Large intestine (tissue), 3 donors: ENCODE results near the gene CNTFR. TPM values are rescaled to one million over a fixed set of nuclear protein-coding genes. Genes with fewer than 3 reads are reported as not detected.

Experiments used
- DNase-seq, 2 donors: peaks; one replicate each; pipeline versions ENCODE4 v3.0.0 to v3.0.0-alpha.2; 2013
- H3K27ac ChIP-seq: one replicate; pipeline ENCODE4 v1.5.1; 2013; ENCODE audit warnings: low read length
- H3K27me3 ChIP-seq: 2 replicates; pipeline ENCODE4 v1.6.1; 2013; ENCODE audit warnings: low read length; ENCODE audit not compliant: control insufficient read depth, insufficient read depth
- H3K36me3 ChIP-seq: 2 replicates; pipeline ENCODE4 v1.6.1; 2013; ENCODE audit warnings: low read length; ENCODE audit not compliant: control insufficient read depth, insufficient read depth
- H3K4me1 ChIP-seq: one replicate; pipeline ENCODE4 v1.6.1; 2013; ENCODE audit warnings: low read length; ENCODE audit not compliant: control insufficient read depth, insufficient read depth
- H3K4me3 ChIP-seq: one replicate; pipeline ENCODE4 v1.5.1; 2013; ENCODE audit warnings: low read length
- H3K9me3 ChIP-seq: one replicate; pipeline ENCODE4 v1.6.1; 2013; ENCODE audit warnings: mild to moderate bottlenecking, low read depth, low read length, moderate library complexity; ENCODE audit not compliant: control insufficient read depth
- WGBS: methylation state at CpG from one replicate; pipeline ENCODE4 v1.1.5; 2013; ENCODE audit warnings: low lambda C conversion rate; ENCODE audit not compliant: insufficient coverage; 5-methylcytosine and 5-hydroxymethylcytosine counted together
- polyA plus RNA-seq: library from polyadenylated mRNA; unstranded; fragments of 120-200 nt; gene quantifications from one replicate; pipeline ENCODE4 v1.2.1, GENCODE V29; 2013

CNTFR gene
- polyA plus RNA-seq, 1 donor: 15.9 TPM

DNA sequence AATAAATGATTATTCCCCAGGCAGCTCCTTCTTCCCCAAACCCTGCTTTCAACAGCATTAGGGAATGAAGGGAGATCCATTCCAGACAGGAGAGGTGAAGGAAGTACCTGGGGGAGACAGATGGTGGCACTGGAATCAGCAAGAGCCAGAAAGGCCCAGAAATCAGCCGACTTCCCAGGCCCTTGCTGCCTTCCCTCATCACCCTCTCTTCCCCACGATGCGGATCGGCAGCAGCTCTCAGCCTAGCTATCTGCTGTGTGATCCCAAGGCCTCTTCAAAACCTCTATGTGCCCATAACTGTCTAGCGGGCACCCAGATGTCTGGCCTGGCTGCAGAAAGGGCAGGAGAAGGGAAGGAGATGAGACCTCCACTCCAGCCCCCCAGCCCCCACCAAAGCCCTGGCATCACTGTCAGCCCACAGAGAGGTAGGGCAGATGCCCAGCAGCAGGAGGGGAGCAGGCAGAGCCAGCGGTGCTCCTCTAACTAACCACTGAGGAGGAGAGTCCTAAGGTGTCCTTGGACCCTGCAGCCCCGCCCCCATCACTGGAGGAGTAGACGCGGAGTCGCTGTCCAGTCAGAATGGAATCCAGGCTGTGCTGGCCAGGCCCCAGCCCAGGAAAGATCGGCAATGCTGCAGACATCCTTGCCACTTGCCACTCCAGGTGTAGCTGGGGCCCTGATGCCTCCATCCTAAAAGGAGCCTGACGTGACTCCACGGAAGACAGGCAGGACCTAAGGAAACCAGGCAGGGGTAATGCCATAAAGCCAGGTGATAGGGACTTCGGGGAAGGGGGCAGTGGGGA, 12.7 kb downstream of the CNTFR start:
- Histone ChIP-seq H3K9me3 (peaks cover 2% of the 10 kb centered on the region), H3K27ac (peak overlapping the region; percentile 49), H3K4me3 (no peak overlapping the region), H3K27me3 (peaks cover 78% of the 10 kb centered on the region), H3K4me1 (peaks cover 14% of the 10 kb centered on the region), H3K36me3 (no peaks in the 10 kb centered on the region)
- no peak for DNase-seq
- 26% methylated on average over 3 of the region's 14 CpGs for WGBS

GRCh38 chr9:34575862-34576596, 13.5 kb downstream of the CNTFR start:
- peaks cover 2% of the 10 kb centered on the region for H3K9me3 ChIP-seq
- H3K27ac ChIP-seq: peak overlapping the region; percentile 30
- peaks cover 71% of the 10 kb centered on the region for H3K27me3 ChIP-seq
- no peaks in the 10 kb centered on the region for H3K36me3 ChIP-seq
- peaks cover 15% of the 10 kb centered on the region for H3K4me1 ChIP-seq
- H3K4me3 ChIP-seq: no peak overlapping the region
- WGBS: no CpG with 5 or more reads among the region's 21 CpGs
- DNase-seq: no peak

DNA sequence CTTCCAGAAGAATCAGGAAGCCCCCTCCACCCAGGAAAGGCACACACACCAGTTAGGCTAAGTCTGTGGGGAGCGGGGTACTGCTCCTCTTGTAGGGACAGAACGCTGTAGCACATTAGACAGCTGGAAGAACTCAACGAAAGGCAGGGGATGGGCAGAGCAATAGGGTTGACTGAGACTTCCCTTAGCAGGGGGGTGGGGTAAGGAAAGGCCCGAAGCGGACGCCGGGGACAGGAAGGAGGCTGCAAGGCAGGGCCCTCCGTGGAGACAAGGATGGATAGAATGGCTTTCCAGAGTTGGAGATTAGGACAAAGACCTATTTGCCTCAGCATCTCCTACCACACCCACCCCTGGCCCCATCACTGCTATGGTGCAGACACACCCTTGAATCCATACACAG, 14.3 kb downstream of the CNTFR start:
- DNase-seq: no peak
- H3K36me3 ChIP-seq: no peaks in the 10 kb centered on the region
- peaks cover 15% of the 10 kb centered on the region for H3K4me1 ChIP-seq
- H3K4me3 ChIP-seq: no peak overlapping the region
- WGBS: no CpG with 5 or more reads among the region's 8 CpGs
- peaks cover 68% of the 10 kb centered on the region for H3K27me3 ChIP-seq
- peaks cover 2% of the 10 kb centered on the region for H3K9me3 ChIP-seq
- H3K27ac ChIP-seq: no peak overlapping the region

DNA sequence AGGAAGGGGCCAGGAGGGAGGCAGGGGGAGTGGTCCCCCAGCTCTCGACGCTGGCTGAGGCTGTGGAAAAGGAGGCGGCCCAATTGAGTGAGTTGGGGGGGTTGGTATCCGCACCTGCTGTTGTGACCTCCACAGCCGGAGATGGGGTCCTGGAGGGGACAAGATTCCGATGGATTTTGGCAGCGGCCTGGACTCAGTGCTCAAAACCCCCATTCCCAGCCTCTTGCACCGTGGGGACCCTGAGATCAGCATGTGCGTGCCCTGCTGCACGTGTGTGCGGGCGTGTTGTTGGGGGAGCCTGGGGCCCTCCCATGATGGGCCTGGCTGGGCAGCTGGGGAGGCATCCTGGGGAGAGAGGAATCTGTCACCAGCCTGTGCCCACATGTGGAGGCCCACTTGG, 15.0 kb downstream of the CNTFR start:
- peaks cover 66% of the 10 kb centered on the region for H3K27me3 ChIP-seq
- peaks cover 2% of the 10 kb centered on the region for H3K9me3 ChIP-seq
- no peaks in the 10 kb centered on the region for H3K36me3 ChIP-seq
- H3K4me3 ChIP-seq: no peak overlapping the region
- H3K27ac ChIP-seq: no peak overlapping the region
- no CpG with 5 or more reads among the region's 12 CpGs for WGBS
- peaks cover 19% of the 10 kb centered on the region for H3K4me1 ChIP-seq
- DNase-seq: no peak

GRCh38 chr9:34573599-34574325, 15.8 kb downstream of the CNTFR start:
- no CpG with 5 or more reads among the region's 17 CpGs for WGBS
- H3K27ac ChIP-seq: no peak overlapping the region
- peaks cover 2% of the 10 kb centered on the region for H3K9me3 ChIP-seq
- peaks cover 19% of the 10 kb centered on the region for H3K4me1 ChIP-seq
- no peak overlapping the region for H3K4me3 ChIP-seq
- H3K27me3 ChIP-seq: peaks cover 65% of the 10 kb centered on the region
- DNase-seq: no peak
- no peaks in the 10 kb centered on the region for H3K36me3 ChIP-seq

- Histone ChIP-seq H3K4me1 (peaks cover 19% of the 10 kb centered on the region), H3K27me3 (peaks cover 68% of the 10 kb centered on the region), H3K36me3 (no peaks in the 10 kb centered on the region), H3K9me3 (peaks cover 2% of the 10 kb centered on the region), H3K27ac (no peak overlapping the region), H3K4me3 (no peak overlapping the region)
- no CpG with 5 or more reads among the region's 6 CpGs for WGBS
- no peak for DNase-seq
These were observed 16.9 kb downstream of the CNTFR start for GRCh38 chr9:34572628-34573027.

DNA sequence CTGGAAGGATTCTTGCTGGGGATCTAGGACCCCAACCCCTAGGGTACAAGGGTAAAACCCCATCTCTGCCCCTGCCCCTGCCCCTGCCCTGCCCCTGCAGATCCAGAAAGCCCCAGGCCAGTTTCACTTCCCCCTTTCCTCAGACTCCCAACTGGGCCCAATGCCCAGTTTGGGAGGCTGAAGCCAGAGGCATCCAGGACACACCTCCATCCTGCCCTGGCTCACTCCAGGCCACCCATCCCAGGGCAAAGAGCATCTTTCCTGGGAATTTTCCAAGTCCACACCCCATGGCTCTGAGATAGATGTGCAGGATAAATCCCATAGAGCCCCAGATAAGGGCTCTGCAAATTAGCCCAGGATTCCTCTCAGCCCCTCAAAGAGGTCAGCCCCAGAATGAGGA, 17.4 kb downstream of the CNTFR start:
- peaks cover 68% of the 10 kb centered on the region for H3K27me3 ChIP-seq
- no peaks in the 10 kb centered on the region for H3K36me3 ChIP-seq
- peaks cover 16% of the 10 kb centered on the region for H3K4me1 ChIP-seq
- H3K27ac ChIP-seq: no peak overlapping the region
- no peak overlapping the region for H3K4me3 ChIP-seq
- peaks cover 2% of the 10 kb centered on the region for H3K9me3 ChIP-seq
- DNase-seq: no peak

- H3K4me1 ChIP-seq: peaks cover 12% of the 10 kb centered on the region
- H3K36me3 ChIP-seq: no peaks in the 10 kb centered on the region
- no peak overlapping the region for H3K27ac ChIP-seq
- no peak for DNase-seq
- peaks cover 67% of the 10 kb centered on the region for H3K27me3 ChIP-seq
- H3K4me3 ChIP-seq: no peak overlapping the region
- H3K9me3 ChIP-seq: peaks cover 2% of the 10 kb centered on the region
- WGBS: no CpG with 5 or more reads among the region's 12 CpGs
These were observed 18.1 kb downstream of the CNTFR start for GRCh38 chr9:34571481-34571810.

- Histone ChIP-seq H3K9me3 (peaks cover 2% of the 10 kb centered on the region), H3K4me3 (no peak overlapping the region), H3K4me1 (peaks cover 12% of the 10 kb centered on the region), H3K36me3 (no peaks in the 10 kb centered on the region), H3K27ac (peak overlapping the region; percentile 55), H3K27me3 (peaks cover 67% of the 10 kb centered on the region)
- no CpG with 5 or more reads among the region's 7 CpGs for WGBS
- no peak for DNase-seq
These were observed 18.6 kb downstream of the CNTFR start for GRCh38 chr9:34570809-34571480.

GRCh38 chr9:34570376-34570775, 19.1 kb downstream of the CNTFR start:
- Histone ChIP-seq H3K9me3 (peaks cover 2% of the 10 kb centered on the region), H3K27me3 (peaks cover 66% of the 10 kb centered on the region), H3K36me3 (no peaks in the 10 kb centered on the region), H3K4me3 (no peak overlapping the region), H3K27ac (peak overlapping the region; percentile 55), H3K4me1 (peaks cover 12% of the 10 kb centered on the region)
- no peak for DNase-seq
- no CpG with 5 or more reads among the region's 11 CpGs for WGBS
